ENCODE measurements around the gene MICU1.
"Not testable (repeated sequence)": the region's sequence is repeated elsewhere in the genome, so short reads cannot be mapped to it uniquely, and the experiment has no call there.

Gene MICU1

DNA sequence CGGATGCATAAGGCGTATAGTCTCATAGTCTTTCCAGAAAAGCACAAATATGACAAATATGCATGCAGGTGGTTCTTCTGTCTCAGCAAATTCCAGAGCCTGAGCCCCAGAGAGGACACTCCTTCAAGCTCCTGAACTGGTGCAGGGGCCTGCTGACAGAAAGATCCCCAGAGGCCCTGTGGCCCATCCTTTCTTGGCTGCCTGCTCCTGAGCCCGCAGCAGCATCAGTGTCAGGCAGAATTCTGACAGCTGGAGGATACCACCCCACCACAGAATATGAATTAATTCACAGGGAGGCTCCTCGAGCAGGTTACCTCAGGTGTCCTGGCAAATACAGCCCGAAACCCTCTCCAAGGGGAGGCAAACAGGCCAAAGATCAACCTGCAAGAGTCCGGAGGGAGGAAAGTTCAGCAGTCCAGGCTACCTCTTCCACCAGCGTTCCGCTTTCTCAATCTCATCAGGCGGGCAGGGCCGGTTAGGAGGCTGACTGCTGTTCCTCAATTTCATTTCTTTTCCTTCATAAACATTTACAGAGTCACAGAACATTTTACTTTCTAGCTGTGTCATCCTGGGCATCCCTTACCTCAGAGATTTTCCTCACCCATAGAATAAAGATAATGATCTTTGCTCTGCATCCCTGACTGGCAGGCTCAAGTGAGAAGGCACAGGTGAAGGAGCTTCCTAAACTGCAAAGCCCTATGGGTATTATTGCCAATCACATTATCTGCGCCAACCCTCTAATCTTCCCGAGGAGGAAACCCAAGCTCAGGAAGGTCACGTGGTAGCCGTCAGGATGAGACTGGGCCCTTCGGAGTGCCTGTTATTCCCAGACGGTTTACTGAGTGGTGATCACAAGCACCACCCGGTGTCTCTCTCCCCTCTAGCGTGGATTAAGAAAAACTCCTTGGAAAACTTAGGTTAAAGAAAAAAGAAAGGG, 272.6 kb downstream of the MICU1 start:
- no peak for DNase-seq (ENCODE audit: low read depth in 2 of 2, low spot score in 1 of 2)

DNA sequence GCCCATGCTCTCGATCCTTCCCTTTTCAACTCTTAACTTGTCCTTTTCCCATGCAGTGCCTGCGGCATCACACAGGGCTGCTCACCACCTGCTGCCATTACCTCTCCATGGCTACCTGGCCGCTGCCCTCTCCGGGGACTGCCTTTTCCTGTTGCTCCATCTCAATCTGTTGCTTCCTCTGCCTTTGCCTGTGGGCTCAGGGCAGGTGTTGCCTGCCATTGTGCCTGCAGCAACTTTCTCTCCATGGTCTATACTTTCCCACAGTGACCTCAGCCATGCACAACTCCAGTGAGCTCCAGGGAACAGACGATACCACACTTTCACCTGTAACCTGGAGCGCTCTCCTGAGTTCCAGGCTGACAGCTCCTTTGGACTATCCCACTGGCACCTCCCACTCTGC, 274.4 kb downstream of the MICU1 start:
- no peak for DNase-seq (ENCODE audit: low read depth in 2 of 2, low spot score in 1 of 2)

DNA sequence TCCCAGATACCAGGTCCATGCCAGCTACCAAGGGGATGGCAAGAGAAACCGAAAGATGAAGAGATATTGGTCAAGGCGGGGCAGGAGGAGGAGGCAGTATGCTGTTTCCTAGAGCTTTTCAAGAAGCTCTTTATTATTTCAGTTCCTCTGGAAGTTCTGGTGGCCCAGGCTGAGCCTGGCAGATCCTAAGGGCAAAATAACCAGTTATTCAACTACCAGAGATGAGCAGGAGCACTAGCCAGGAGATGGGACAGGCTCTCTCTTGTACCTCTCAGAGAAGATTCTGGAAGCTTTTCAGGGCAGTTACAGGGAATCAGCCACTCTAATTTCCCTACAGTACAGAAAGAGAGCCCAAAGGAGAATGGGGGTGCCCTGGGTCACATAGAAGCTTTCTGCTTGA, 276.4 kb downstream of the MICU1 start:
- DNase-seq (ENCODE audit: low read depth in 2 of 2, low spot score in 1 of 2) = no peak

GRCh38 chr10:72348282-72348681, 277.6 kb downstream of the MICU1 start:
- no peak for DNase-seq (ENCODE audit: low read depth in 2 of 2, low spot score in 1 of 2)

GRCh38 chr10:72346117-72346516, 279.8 kb downstream of the MICU1 start:
- DNase-seq (ENCODE audit: low read depth in 2 of 2, low spot score in 1 of 2) = not testable (repeated sequence)

GRCh38 chr10:72344932-72345331, 280.9 kb downstream of the MICU1 start:
- DNase-seq (ENCODE audit: low read depth in 2 of 2, low spot score in 1 of 2) = no peak

GRCh38 chr10:72342911-72343310, 283.0 kb downstream of the MICU1 start:
- no peak for DNase-seq (ENCODE audit: low read depth in 2 of 2, low spot score in 1 of 2)

- DNase-seq (ENCODE audit: low read depth in 2 of 2, low spot score in 1 of 2) = no peak
Observed at GRCh38 chr10:72340510-72341261, 285.2 kb downstream of the MICU1 start.

DNA sequence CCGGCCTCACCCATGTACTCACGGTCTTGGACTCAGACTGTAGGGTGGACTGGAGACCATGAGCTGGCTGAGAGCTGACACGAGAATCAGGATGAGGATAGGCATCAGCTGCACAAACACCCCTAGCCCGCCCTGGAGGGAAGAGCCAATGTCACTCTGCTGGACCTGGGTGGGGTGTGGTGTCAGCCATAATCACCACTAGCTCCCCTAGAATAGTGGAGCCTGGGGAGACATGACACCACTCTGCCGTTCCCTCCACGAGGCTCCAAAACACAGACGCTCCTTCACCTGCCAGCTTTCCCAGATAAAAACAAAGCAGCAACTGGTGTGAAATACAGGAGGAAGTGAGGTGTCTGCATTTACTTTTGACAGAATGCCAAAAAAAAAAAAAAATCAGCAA, 287.7 kb downstream of the MICU1 start:
- no peak for DNase-seq (ENCODE audit: low read depth in 2 of 2, low spot score in 1 of 2)

DNA sequence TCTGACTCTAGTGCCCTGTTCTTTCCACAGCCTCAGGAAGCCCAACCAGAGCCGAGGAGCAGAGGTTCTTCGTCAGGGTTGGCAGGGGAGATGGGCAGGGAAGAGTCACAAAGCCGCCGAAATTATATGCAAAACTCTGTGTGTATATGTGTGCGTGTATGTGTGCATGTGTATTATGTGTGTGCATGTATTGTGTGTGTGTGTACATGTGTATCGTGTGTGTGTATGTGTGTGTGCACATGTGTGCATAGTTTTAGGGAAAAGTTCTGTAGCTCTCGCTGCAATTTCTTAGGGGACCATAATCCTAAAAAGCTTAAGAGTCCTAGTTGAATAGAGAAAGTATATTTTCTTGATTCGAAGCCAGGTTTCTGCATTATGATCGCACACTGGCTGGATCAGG, 288.2 kb downstream of the MICU1 start:
- no peak for DNase-seq (ENCODE audit: low read depth in 2 of 2, low spot score in 1 of 2)

DNA sequence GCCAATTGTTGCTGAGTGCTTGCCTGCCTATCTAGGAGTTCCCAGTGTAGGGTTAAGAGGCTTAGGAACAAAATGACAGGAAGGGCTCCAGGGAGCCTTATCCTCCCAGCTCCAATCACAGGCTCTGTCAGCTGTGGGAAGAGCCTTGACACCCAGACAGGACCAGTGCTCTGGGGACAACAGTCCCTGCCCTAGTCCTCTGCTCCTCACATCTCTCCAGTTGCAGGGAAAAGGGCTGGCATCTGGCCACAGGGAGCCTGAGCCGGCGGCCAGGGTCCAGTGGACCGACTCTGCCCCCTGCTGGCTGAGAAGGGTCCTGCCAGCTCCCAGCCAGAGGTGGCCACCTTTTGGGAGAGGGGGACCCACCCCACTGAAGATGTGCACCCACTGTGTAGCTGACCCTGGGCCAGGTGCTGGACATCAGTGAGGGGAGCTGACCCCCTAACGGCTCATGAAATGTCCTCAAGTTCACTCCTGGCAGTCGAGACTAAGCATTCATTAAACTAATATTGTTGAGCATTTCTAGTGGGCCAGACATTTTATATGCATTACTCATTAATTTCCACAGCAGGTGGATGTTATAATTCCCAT, 288.7 kb downstream of the MICU1 start:
- DNase-seq (ENCODE audit: low read depth in 2 of 2, low spot score in 1 of 2) = no peak

DNA sequence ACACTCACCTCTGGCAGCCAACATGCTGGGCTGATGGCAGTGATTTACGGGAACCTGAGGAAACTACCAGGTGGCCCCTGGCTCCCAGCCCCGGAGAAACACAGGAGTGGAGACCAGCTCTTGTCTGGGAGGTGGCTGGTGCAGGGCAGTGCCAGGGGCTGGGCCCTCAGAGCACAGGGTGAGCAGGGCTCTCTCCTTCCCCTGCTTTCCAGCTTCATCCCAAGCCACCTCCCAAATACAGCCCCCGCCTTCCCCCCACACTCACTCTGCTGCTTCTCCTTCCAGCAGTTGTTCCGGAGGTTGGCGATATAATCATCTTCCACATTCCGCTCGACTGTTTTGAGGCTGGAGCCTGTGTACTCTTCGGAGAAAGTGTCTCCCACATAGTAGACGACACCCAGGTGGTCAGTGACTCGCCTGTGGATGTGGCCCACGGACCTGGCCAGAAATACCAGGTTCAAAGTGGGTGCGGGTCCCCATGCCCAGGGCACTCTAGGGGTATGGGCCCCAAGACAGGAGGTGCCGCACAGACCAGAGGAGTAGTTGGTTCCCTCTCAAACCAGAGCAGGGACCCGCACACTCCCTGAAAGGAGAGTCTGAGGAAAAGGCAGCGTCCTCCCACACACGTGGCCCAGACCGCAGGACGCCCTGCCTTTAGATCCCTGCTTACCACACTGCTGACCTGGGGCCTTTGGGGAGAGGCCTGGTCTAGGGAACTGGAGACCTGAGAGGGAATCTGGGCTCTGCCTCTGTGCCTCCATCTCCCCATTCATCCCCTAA, 289.4 kb downstream of the MICU1 start:
- no peak for DNase-seq (ENCODE audit: low read depth in 2 of 2, low spot score in 1 of 2)

GRCh38 chr10:72335394-72336258, 290.3 kb downstream of the MICU1 start:
- no peak for DNase-seq (ENCODE audit: low read depth in 2 of 2, low spot score in 1 of 2)

DNA sequence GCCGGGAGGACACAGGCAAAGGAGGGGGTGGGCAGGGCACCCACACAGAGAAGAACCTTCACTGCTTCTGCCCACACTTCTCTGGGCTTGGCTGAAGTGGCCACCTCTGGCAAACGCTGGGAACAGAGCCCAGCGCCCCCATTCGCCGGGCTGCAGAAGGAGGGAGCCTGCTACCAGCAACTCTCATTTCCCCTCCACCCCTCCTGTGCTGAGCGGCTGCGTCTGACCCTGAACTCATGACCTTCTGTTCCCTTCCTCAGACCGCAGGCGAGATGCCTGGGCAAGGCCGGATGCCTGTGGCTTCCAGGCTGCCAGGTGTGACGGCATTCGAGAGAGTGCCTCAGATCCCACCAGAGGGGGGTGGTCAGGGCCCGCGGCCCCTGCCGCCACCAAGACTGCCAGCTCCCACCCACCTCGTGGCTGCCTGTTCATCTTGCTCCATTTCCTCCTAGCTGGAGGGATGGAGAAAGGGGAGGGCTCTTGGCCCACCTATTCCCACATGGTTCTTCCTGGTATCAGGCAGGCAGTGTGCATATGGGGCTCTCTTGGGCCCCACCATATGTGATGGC, 291.0 kb downstream of the MICU1 start:
- DNase-seq (ENCODE audit: low read depth in 2 of 2, low spot score in 1 of 2) = peak in 1 of 2 donors; percentile 61

- no peak for DNase-seq (ENCODE audit: low read depth in 2 of 2, low spot score in 1 of 2)
Observed at GRCh38 chr10:72334196-72334824, 291.6 kb downstream of the MICU1 start.

GRCh38 chr10:72333112-72334015, 292.5 kb downstream of the MICU1 start:
- no peak for DNase-seq (ENCODE audit: low read depth in 2 of 2, low spot score in 1 of 2)

DNA sequence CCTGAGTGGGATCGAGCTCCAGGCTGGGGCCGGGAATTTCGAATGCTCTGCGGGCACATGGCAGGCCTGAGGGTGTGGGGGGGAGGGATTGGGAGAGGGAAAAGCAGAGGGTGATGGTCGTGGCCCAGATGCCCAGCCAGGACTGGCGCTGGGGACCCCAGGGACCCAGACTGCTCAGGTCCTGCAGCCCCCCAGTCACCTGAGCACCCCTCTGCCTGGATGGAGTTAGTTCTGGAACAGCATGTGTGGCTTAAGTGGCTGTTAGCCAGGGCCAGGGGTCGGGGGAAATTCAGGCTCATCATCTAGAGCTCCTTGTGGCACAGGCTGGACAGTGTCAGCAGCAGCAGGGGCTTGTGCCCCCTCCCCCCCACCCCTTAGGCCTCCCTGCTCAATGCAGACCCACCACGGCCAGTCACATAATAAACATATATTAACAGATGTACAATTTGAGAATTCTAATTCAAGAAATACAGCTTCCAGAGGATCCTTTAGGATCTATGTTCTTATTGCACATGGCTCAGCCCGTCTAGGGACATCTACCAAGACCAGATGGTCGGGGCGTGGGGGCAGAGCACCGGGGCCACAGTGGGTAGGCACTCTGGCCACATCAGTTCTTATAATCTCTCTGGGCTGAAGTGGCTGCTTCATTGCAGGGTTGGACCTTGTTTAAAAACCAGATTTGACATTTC, 293.3 kb downstream of the MICU1 start:
- DNase-seq (ENCODE audit: low read depth in 2 of 2, low spot score in 1 of 2) = no peak

Data from stimulated activated CD8-positive, alpha-beta memory T cell treated with anti-CD3 and anti-CD28 coated beads, Interleukin-4, amount 100 ng/mL, for 1 hour (primary cell).